ENCODE data around the gene XRCC3.

Gene XRCC3

GRCh38 chr14:103715052-103716000 lies at the start of gene XRCC3, which contains the start of gene ZFYVE21:
Gene XRCC3, minus strand, starts transcription at chr14:103715451. Its CDS starts 4,364 bp downstream, at chr14:103711087.
Gene ZFYVE21, plus strand, starts transcription at chr14:103715810. Its CDS starts 32 bp downstream, at chr14:103715842.
- peak; percentile 100 for DNase-seq (ENCODE audit: extremely low spot score)
- CTCF ChIA-PET: interaction anchor here (0.9 to 1.0 kb wide), 2 partner anchors 20 to 91 kb away, joined by 3 read pairs; no protein-coding TSS in a partner anchor

GRCh38 chr14:103763730-103764488 lies 48.7 kb upstream of the XRCC3 start:
- no peak for TF ChIP-seq CTCF (IDR thresholded peaks at IDR 0.05; ENCODE audit: control extremely low read depth, extremely low read depth, low read depth, missing control alignments)
- CTCF ChIA-PET: interaction anchor here (0.7 kb wide), 1 partner anchor 83 kb away, joined by 3 read pairs; no protein-coding TSS in a partner anchor
- peak; percentile 50 for DNase-seq (ENCODE audit: extremely low spot score)
- POLR2A ChIA-PET: interaction anchor here (0.6 kb wide), 1 partner anchor 1799 kb away, joined by 3 read pairs; no protein-coding TSS in a partner anchor

More at GRCh38 chr14:103715052-103716000, at the start of gene XRCC3, which contains the start of gene ZFYVE21:
- TF ChIP-seq CTCF (IDR thresholded peaks at IDR 0.05; ENCODE audit: control extremely low read depth, extremely low read depth, low read depth, missing control alignments): no peak
- POLR2A ChIA-PET: interaction anchor here (0.5 to 0.9 kb wide), 2 partner anchors 27 to 205 kb away, joined by 3 to 5 read pairs; no protein-coding TSS in a partner anchor

- no peak for DNase-seq (ENCODE audit: extremely low spot score)
- ChIA-PET CTCF (interaction anchor here (1.0 kb wide), 1 partner anchor 138 kb away, joined by 3 read pairs; no protein-coding TSS in a partner anchor), POLR2A (no interaction called here)
- no peak for TF ChIP-seq CTCF (IDR thresholded peaks at IDR 0.05; ENCODE audit: control extremely low read depth, extremely low read depth, low read depth, missing control alignments)
These were observed 47.3 kb upstream of the XRCC3 start for GRCh38 chr14:103762541-103762940.

GRCh38 chr14:103762036-103762435 lies 46.8 kb upstream of the XRCC3 start:
- ChIA-PET CTCF (interaction anchor here (1.0 kb wide), 1 partner anchor 139 kb away, joined by 3 read pairs; no protein-coding TSS in a partner anchor), POLR2A (no interaction called here)
- DNase-seq (ENCODE audit: extremely low spot score): no peak
- no peak for TF ChIP-seq CTCF (IDR thresholded peaks at IDR 0.05; ENCODE audit: control extremely low read depth, extremely low read depth, low read depth, missing control alignments)

GRCh38 chr14:103758059-103758776 lies 43.0 kb upstream of the XRCC3 start:
- no peak for TF ChIP-seq CTCF (IDR thresholded peaks at IDR 0.05; ENCODE audit: control extremely low read depth, extremely low read depth, low read depth, missing control alignments)
- ChIA-PET POLR2A (no interaction called here), CTCF (interaction anchor here (0.6 to 0.7 kb wide), 2 partner anchors 8 to 142 kb away, joined by 3 read pairs; no protein-coding TSS in a partner anchor)
- no peak for DNase-seq (ENCODE audit: extremely low spot score)

Measured in GM10248 (cell line).